ENCODE measurements around the gene PRCD.

The PRCD gene

DNA sequence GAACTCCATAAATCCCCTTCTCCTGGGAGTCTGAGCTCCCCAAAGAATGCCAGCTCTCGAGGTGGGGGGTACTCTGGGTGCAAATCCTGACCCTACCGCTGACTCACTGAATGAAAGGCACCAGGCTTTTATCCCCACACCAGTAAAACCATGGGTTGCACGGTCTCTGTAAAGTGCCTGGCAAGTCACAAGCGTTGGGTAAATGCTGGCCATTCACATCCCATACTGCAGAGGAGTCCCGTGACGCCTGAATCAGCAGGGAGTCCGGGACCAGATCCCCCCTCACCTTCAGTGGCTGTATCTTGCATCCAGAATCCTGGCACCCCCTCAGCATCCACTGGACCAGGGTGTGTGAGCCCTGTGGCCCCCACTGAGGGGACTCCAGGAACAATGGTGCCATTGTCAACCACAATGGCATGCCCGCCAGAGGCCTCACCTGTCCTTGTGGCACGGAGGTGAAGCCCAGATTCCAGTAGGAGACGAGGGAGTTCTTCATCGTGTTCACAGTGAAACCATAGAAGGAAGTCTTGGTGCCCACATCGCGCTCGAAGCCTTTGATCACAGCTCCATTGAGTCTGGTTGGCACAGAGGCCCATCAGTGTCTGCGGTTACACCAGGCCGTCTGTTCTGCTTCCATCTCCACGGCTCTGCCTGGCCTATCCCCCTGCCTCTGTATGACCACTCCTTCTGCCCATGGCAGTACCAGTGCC lies 32.5 kb downstream of the PRCD start:
- DNase-seq (ENCODE audit: low read depth) = no peak

DNA sequence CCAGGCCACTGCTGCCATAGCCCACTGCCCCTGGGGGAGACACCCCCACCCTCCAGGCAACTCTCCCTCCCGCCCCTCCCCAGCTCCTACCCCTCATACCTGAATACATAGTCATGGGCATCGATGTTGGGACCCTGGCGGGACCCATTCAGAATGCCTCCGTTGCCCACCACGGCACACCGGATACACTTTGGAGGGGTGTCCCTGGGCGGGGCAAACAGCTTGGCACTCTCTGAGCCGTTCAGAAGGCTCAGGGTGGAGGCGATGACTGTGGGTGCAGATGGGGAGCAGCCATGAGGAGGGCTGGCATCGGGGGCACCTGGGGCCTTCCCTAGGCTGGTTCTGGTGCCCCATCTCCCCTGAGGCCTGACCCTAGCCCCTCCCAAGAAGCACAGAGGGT lies 33.3 kb downstream of the PRCD start:
- DNase-seq (ENCODE audit: low read depth) = no peak

DNA sequence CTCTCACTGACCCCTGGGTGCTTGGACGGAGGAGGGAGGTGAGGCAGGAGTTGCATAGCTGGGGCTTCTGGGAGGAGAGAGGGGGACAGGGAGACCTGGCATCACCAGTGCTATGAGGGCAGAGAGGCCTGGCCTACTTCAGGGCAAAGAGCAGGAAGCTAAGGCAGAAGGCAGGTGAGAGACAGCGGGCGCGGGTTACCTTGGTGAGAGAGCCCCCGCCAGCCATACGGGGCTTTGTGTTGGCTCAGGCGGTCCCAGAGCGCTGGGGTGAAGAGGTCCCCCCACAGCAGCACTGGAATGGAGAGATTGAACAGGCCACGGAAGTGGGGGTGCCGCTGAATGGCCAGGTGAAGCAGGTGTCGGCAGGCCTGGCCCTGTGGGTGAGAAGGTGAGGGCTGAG lies 34.3 kb downstream of the PRCD start:
- no peak for DNase-seq (ENCODE audit: low read depth)

DNA sequence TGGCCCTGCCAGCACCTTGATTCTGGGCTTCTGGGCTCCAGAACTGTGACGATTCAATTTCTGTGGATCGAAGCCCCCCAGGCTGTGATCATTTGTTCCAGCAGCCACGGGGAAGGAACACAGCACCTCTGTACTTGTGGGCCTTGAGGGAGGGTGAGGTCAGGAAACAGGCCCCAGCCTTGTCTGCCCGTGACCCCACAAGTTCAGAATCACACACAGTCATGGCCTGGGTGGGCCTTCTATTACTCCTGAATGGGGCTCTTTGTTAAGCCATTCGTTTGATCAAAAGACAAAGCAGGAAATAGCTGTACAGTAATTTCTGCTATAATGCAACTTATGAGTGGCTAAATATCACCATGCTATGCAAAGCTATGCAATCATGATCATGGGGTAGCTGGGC lies 35.7 kb downstream of the PRCD start:
- DNase-seq (ENCODE audit: low read depth) = no peak

DNA sequence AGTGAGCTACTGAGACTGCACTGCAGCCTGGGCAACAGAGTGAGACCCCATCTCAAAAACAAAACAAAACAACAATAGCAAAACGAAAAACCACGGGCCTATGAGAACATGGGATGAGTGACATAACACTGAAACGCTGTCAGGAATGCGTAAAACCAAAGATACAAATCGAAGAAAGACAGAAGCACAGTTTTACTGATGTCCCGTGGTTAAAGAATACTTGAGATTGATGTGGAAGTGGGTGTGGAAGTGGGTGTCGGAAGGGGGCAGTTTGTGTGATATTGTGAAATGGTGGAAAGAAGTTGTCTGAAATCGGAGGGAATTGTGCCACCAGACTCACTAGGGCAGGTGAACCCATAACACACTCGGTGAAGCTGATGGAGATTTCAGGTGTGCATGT lies 36.3 kb downstream of the PRCD start:
- DNase-seq (ENCODE audit: low read depth) = no peak

DNA sequence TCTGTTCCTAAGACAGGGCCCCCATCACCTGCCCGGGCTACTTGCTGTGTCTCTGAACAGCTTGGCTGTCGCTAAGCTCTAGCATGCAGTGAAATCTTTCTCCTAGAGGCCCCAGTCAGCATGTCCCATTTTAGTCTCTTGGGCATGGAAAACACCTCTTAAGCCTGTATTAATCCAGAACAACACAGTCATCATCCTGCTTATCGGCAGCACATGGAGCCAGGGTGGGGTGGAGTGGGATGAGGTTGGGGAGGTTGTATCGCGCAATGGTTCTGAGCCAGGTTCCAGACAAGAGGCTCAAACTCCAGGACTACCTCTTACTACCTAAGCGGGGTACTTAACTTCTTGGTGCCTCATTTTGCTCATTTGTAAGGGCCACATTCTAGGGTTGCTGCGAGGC lies 38.0 kb downstream of the PRCD start:
- DNase-seq (ENCODE audit: low read depth) = no peak

DNA sequence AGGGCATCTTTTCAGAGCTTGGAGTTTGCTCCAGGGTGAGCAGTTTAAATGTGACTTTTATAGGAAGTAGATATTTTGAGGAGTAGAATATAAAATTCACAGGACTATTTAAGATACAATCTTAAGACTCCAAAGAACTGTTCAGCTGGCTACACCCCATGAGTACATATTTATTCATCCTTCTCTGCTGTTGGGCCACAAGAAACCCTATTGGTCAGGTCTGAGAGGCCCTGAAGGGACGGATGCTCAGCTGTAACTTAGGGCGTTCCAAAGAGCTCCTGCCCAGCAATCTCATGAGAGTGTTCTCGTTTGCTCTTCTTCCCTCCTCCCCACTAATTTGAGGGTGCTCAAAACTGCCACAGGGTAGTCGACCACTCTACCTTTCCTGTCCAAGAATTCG lies 38.5 kb downstream of the PRCD start:
- no peak for DNase-seq (ENCODE audit: low read depth)

DNA sequence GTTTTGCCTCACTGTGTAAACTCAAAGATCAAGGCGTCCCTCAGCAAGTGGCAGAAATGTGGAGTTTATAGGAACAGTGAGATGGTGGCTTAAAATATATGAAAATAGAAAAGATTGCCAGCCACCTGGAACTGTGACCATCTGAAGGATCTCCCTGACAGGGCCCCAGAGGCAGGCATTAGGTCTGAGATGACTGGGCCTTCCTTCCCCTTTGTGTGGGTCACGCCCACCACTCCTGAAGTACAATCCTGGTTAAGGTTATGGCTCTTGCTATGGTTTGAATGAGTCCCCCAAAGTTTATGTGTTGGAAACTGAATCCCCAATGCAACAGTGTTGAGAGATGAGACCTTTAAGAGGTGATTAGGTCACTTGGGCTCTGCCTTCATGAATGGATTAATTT lies 39.4 kb downstream of the PRCD start:
- DNase-seq (ENCODE audit: low read depth) = no peak

DNA sequence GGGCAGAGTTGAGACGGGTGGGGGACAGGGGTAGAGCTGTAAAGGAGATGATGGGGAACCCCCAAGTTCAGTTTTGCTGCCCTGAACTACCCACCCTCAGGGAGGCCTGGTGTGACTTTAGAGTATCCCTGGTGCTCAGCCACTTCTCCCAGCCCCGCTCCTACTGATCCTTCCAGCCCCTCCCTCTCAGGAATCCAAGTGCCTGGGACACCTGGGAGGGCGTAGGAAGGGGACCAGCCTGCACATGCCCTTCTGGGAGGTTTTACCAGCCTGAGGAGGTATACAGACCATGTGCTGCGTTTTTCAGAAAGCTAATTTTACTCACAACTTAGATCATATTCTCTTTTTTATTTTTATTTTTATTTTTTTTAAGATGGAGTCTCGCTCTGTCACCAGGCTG lies 41.7 kb downstream of the PRCD start:
- DNase-seq (ENCODE audit: low read depth) = no peak

DNA sequence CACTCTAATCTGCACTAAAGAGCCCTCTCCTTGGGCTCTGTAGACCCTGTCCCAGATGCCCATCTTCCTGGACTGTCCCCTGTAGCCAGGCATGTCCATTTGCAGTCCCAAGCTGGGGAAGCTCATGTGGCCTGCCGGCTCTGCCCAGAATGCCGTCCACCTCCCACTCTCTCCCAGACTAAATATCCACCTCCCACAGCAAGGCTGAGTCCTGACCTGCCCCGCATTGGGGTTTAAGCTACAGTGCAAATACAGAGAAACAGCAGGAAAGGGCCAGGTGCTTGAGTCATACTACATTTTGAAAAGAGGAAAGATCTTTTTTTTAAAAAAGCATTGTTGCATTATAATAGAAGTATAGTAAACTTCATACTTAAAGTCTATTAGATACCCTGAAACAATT lies 42.8 kb downstream of the PRCD start:
- DNase-seq (ENCODE audit: low read depth) = no peak

DNA sequence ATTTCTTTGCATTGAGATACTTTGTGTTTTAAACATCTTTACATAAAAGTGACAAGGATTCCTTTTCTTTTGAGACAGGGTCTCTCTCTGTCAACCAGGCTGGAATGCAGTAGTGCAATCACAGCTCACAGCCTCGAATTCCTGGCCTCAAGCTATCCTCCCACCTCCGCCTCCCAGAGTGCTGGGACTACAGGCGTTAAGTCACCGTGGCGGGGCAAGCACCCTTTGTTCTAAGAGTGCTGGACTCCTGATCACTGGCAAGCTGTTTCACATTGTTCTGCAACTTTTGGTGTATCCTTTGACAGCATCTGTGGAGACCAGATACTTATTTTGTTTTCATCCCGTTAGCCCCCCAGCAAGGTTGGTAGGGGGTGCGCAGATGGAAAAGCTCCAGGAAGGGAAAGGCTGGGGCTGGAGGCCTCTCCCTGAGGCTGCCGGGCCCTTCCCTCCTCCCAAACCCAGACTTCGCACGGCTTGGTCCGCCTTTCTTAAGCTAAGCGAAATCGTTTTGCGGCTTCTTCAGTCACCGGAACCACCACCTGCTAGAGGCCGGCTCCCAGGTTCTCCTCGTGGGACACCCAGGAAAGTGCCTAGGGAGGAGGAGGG lies 44.7 kb downstream of the PRCD start:
- no peak for DNase-seq (ENCODE audit: low read depth)

DNA sequence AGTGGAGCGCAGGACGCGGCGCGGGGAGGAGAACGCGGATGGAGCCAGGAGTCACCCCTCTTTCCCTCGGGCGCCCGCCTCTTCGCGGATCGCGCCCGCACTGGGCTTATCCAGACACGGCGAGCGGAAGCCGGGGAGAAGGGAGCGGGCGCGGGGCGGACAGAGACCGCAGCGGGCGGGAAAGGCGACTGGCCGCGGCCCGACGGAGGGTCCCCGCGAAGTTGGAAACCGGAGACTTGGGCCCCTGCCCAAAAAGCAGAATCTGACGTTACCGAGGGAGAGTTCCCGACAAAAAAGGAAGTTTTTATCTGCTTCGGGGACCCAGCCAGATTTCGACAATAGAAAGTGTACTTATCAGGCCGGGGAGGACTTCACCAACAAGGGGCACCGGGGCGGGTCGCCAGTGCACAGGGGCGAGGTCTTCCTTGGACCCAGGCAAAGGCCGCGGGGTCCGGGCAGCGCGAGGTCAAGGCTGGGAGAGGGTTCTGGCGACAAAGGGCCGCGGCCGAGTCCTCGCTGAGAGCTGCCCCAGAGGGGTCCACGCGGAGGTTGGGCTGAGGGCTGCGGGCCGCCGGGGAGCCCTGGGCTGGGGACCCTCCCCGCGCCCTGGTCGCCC lies 45.3 kb downstream of the PRCD start:
- DNase-seq (ENCODE audit: low read depth) = no peak

DNA sequence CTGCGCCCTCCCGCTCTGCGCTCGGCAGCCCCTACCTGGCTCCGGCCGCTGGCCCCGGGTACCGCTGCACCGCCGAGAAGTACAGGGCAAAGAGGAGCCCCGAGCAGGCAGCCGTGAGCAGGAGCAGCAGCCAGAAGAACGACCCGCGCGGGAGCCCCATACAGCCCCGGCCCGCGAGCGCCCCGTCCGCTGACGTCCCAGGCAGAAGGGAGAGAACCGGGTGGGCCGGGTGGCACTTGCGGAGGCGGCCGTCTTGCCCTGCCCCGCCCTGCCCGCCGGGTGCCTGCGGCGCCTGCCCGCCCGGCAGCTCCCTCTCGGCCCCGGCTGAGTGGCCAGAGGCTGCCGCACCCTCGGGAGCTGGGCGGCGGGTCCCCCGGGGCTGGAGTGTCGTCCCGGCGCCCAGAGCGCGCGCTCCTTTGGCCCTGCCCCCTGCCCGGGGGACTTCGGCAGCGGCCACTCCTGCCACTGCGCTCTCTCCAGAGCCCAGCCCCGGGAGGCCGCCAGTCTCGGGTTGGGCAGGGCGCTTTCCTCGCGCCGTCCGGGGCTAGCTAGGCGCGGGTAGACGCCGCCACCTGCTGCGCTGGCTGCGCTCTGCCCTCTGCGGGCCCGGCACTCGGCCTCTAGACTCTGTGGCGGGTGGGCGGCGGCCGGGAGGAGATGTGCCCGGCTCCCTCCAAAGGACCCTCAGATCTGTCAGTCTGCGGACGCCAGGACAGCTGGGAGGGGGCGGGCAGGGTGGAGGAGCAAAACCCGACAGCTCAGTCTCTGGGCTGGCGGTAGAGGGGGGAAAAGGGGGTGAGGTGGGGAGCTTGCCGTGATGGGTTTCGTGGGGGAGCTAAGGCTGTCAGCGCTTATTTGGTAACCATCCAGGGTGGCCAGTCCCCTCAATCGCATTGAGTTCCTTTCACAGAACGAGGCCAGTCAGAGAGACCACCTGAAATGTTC lies 46.1 kb downstream of the PRCD start, which contains the start of gene ST6GALNAC2:
TSS of gene ST6GALNAC2 (minus strand) at position 212 of the 945 bp plus-strand sequence. CDS start at position 160, 52 bp downstream.
- DNase-seq (ENCODE audit: low read depth) = no peak

DNA sequence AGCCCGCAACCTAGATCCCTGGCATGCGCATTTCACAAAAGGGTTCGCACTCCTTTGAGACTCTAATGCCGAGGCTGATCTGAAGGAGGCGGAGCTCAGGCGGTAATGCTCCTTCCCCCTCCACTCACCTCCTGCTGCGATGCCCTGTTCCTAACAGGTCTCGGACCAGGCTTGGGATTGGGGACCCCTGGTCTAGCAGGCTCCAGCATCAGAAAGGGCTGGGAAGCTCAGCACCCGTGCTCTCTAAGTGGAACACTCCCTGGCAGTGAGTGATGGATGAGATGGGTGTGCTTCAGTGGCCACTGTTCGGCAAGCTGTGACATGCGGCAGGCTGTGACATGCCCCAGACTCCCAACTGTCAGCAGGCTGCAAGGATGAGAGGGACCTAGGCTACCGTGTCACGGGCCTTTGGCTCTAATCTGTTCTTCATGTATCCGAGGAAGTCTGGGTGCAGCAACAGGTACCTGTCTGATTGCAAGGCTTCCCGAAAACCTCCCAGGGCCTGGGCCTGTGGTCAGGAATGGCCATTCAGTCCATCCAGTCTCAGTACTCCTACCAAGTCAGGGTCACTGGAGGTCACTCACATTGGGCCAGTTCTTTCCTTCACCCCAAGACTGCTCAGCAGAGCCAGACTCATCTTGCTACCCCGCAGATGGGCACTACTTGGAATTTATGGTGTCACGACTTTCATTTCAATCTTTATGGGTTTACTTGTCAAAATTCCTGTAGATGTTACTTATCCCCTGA lies 47.1 kb downstream of the PRCD start:
- no peak for DNase-seq (ENCODE audit: low read depth)

DNA sequence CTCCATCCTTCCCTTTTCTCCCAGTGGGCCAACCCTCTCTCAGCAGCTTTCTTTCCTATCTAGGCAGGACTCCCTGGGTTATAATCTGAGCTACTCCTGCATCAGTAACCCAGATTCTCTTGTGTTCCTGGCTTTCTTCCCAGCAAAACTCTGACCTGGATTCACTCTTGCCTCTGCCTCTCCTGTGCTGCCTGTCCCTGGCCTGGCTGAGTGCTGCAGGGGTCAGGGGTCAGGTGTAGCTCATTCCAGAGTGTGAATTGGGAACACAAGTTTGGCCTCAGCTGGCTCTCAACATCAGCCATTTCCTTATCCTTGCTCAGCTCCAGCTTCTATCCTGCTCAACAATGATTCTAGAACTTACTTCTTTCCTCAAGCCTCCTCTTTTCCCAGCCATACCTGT lies 48.3 kb downstream of the PRCD start:
- no peak for DNase-seq (ENCODE audit: low read depth)

DNA sequence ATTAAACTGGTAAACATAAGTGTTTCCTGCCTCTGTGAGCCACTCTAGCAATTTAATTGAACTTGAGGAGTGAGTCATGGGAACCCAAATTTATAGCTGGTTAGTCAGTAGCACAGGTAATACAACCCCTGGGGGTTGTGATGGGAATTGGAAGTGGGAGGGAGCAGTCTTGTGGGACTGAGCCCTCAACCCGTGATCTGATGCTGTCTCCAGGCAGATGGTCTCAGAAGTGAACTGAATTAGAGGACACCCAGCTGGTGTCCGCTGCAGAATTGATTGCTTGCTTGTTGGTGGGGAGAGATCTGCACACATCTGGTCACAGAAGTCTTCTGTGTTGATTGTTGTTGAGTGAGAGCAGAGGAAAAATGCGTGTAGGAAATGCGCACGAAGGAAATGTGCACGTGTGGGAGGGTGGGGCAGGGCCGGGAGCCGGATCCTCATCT lies 53.6 kb downstream of the PRCD start:
- no peak for DNase-seq (ENCODE audit: low read depth)

DNA sequence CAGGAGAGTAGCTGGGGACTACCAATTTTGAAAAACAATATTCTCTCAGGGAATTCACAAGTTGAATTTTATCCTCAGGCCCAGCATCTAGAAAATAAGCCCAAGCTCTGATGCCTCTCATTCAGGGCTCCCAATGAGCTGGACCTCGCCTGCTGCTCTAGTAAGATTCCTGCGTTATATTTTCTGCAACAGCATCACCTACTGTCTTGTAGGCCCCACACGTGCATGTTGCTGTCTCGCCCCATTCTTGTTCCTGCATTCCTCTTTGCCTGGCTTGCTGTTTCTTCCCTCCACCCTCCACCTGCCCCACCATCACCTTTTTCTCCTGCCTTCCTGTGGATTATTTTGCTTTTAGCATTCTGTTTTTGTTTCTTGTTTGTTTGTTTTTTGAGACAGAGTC lies 54.1 kb downstream of the PRCD start:
- DNase-seq (ENCODE audit: low read depth) = no peak

DNA sequence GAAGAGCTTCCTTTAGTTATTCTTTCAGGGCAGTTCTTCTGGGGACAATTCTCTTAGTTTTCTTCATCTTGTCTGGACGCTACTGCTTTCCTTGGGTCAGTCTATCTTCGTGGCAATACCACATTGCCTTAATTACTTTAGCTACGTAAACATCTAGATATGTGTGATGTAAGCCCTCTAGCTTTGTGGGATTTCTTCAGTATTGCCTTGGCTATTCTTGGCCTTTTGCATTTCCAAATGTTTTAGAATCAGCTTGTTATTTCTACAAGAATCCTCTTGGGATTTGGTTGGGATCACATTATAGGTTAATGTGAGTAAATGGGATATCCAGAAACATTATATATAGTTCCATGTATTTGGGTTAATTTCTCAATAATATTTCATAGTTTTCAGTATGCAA lies 54.8 kb downstream of the PRCD start:
- DNase-seq (ENCODE audit: low read depth) = no peak

All from CMK (cell line).